ENCODE measurements around the gene RNF217. TPM values are rescaled to one million over a fixed set of nuclear protein-coding genes. Genes with fewer than 3 reads are reported as not detected.
"Not testable (repeated sequence)": the region's sequence is repeated elsewhere in the genome, so short reads cannot be mapped to it uniquely, and the experiment has no call there.

The RNF217 gene
- total and polyA plus RNA-seq, 12 donors: 2.1 to 26.9 (median 13.0) TPM

GRCh38 chr6:125027287-125027686 lies 65.0 kb downstream of the RNF217 start:
- intact Hi-C loops (cut with DNase I): no loop called here
- H3K4me1 ChIP-seq: peaks cover 3 to 9% (median 5%) of the 10 kb centered on the region in 9 donors
- H3K9me3 ChIP-seq: peaks cover 0 to 12% (median 0%) of the 10 kb centered on the region in 11 donors
- H3K27me3 ChIP-seq: no peaks in the 10 kb centered on the region
- H3K4me3 ChIP-seq: no peak overlapping the region
- no peaks in the 10 kb centered on the region for H3K36me3 ChIP-seq
- WGBS, 2 donors: 64 to 67% methylated on average over 3 of the region's 3 CpGs
- DNase-seq: no peak
- ATAC-seq: no peak
- H3K27ac ChIP-seq: no peak overlapping the region
- TF ChIP-seq CTCF (IDR thresholded peaks at IDR 0.05): no peak

- H3K27me3 ChIP-seq: no peaks in the 10 kb centered on the region
- no peaks in the 10 kb centered on the region for H3K36me3 ChIP-seq
- H3K4me3 ChIP-seq: no peak overlapping the region
- ATAC-seq (no peak), DNase-seq (no peak)
- intact Hi-C loops (cut with DNase I): no loop called here
- peaks cover 0 to 24% (median 0%) of the 10 kb centered on the region in 11 donors for H3K9me3 ChIP-seq
- no peak overlapping the region for H3K27ac ChIP-seq
- no peak for TF ChIP-seq CTCF (IDR thresholded peaks at IDR 0.05)
- H3K4me1 ChIP-seq: no peaks in the 10 kb centered on the region
- WGBS, 2 donors: 66 to 75% methylated on average over 6 of the region's 6 CpGs
Observed at GRCh38 chr6:125030969-125031368, 68.7 kb downstream of the RNF217 start.

GRCh38 chr6:125031385-125031784 lies 69.1 kb downstream of the RNF217 start:
- Histone ChIP-seq H3K9me3 (peaks cover 0 to 24% (median 0%) of the 10 kb centered on the region in 11 donors), H3K27ac (no peak overlapping the region), H3K36me3 (no peaks in the 10 kb centered on the region), H3K4me3 (no peak overlapping the region), H3K4me1 (no peaks in the 10 kb centered on the region), H3K27me3 (no peaks in the 10 kb centered on the region)
- no peak for TF ChIP-seq CTCF (IDR thresholded peaks at IDR 0.05)
- ATAC-seq (no peak), DNase-seq (no peak)
- intact Hi-C loops (cut with DNase I): no loop called here
- 100% methylated on average over 1 of the region's 1 CpG for WGBS, 2 donors

- H3K36me3 ChIP-seq; DNase-seq; intact Hi-C loops (cut with DNase I); H3K4me1 ChIP-seq; ATAC-seq; H3K27me3 ChIP-seq; H3K27ac ChIP-seq; H3K4me3 ChIP-seq: not testable (repeated sequence)
- peaks cover 0 to 19% (median 0%) of the 10 kb centered on the region in 11 donors for H3K9me3 ChIP-seq
Observed at GRCh38 chr6:125034929-125035328, 72.7 kb downstream of the RNF217 start.

GRCh38 chr6:125036486-125036885 lies 74.2 kb downstream of the RNF217 start:
- not testable (repeated sequence) for ATAC-seq
- WGBS, 2 donors: 91 to 95% methylated on average over 4 of the region's 4 CpGs

More at GRCh38 chr6:125036486-125036885, 74.2 kb downstream of the RNF217 start:
- H3K27ac ChIP-seq; H3K27me3 ChIP-seq; H3K36me3 ChIP-seq; H3K4me3 ChIP-seq; H3K4me1 ChIP-seq; DNase-seq; intact Hi-C loops (cut with DNase I): not testable (repeated sequence)
- peaks cover 0 to 18% (median 0%) of the 10 kb centered on the region in 11 donors for H3K9me3 ChIP-seq
